ENCODE measurements around the gene RGS14.
"Not testable (repeated sequence)": the region's sequence is repeated elsewhere in the genome, so short reads cannot be mapped to it uniquely, and the experiment has no call there.

RGS14 gene

GRCh38 chr5:177358370-177358819 lies 671 bp downstream of the RGS14 start:
- 80 to 90% methylated on average over 5 of the region's 5 CpGs for WGBS, 2 experiments
- Histone ChIP-seq H3K27ac (ENCODE audit: insufficient read depth, low read depth, low read length, poor library complexity, severe bottlenecking) (no peak overlapping the region), H3K27me3 (ENCODE audit: control insufficient read depth, insufficient read depth, low read length, poor library complexity, severe bottlenecking) (peaks cover 7% of the 10 kb centered on the region), H3K36me3 (ENCODE audit: control insufficient read depth, insufficient read depth, low read length) (no peaks in the 10 kb centered on the region), H3K4me3 (ENCODE audit: insufficient read depth, low read depth, low read length) (no peak overlapping the region), H3K9me3 (ENCODE audit: control insufficient read depth, low read length) (no peaks in the 10 kb centered on the region), H3K4me1 (ENCODE audit: control insufficient read depth, insufficient read depth, low read length) (peaks cover 7% of the 10 kb centered on the region)

DNA sequence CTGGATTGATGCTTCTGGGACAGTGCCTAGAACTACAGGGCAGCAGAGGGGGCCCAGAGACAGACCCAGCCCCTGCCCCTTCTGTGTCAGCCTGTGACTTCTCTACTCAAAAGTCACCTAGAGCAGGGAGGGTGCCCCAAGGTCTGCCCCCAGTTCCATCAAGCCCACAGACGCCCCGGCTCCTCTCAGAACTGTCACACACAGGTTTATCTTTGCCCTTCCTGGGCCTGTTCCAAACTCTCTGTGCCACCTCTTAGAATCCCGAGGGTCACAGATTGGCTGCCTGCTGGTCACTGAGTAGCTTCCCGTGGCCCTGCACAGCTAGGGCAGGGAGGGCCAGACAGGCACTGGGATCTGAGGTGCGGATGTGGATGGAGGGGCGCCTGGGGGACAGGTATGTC lies 1.7 kb downstream of the RGS14 start:
- Histone ChIP-seq H3K4me3 (ENCODE audit: insufficient read depth, low read depth, low read length) (no peak overlapping the region), H3K27me3 (ENCODE audit: control insufficient read depth, insufficient read depth, low read length, poor library complexity, severe bottlenecking) (peaks cover 16% of the 10 kb centered on the region), H3K4me1 (ENCODE audit: control insufficient read depth, insufficient read depth, low read length) (peaks cover 10% of the 10 kb centered on the region), H3K27ac (ENCODE audit: insufficient read depth, low read depth, low read length, poor library complexity, severe bottlenecking) (no peak overlapping the region), H3K9me3 (ENCODE audit: control insufficient read depth, low read length) (no peaks in the 10 kb centered on the region), H3K36me3 (ENCODE audit: control insufficient read depth, insufficient read depth, low read length) (no peaks in the 10 kb centered on the region)
- WGBS, 2 experiments, result 88 to 90% methylated on average over 6 of the region's 6 CpGs

GRCh38 chr5:177359860-177360259 lies 2.1 kb downstream of the RGS14 start:
- WGBS, 2 experiments, result 83 to 84% methylated on average over 3 of the region's 3 CpGs
- H3K27ac ChIP-seq (ENCODE audit: insufficient read depth, low read depth, low read length, poor library complexity, severe bottlenecking), result no peak overlapping the region
- H3K9me3 ChIP-seq (ENCODE audit: control insufficient read depth, low read length), result no peaks in the 10 kb centered on the region
- no peak overlapping the region for H3K4me3 ChIP-seq (ENCODE audit: insufficient read depth, low read depth, low read length)
- peaks cover 20% of the 10 kb centered on the region for H3K27me3 ChIP-seq (ENCODE audit: control insufficient read depth, insufficient read depth, low read length, poor library complexity, severe bottlenecking)
- H3K36me3 ChIP-seq (ENCODE audit: control insufficient read depth, insufficient read depth, low read length), result no peaks in the 10 kb centered on the region
- H3K4me1 ChIP-seq (ENCODE audit: control insufficient read depth, insufficient read depth, low read length), result peaks cover 10% of the 10 kb centered on the region

- peaks cover 14% of the 10 kb centered on the region for H3K4me1 ChIP-seq (ENCODE audit: control insufficient read depth, insufficient read depth, low read length)
- not testable (repeated sequence) for H3K4me3 ChIP-seq (ENCODE audit: insufficient read depth, low read depth, low read length); H3K9me3 ChIP-seq (ENCODE audit: control insufficient read depth, low read length); H3K27ac ChIP-seq (ENCODE audit: insufficient read depth, low read depth, low read length, poor library complexity, severe bottlenecking); H3K36me3 ChIP-seq (ENCODE audit: control insufficient read depth, insufficient read depth, low read length)
- 88 to 92% methylated on average over 7 of the region's 7 CpGs for WGBS, 2 experiments
- peaks cover 20% of the 10 kb centered on the region for H3K27me3 ChIP-seq (ENCODE audit: control insufficient read depth, insufficient read depth, low read length, poor library complexity, severe bottlenecking)
These were observed 3.0 kb downstream of the RGS14 start for GRCh38 chr5:177360740-177361139.

GRCh38 chr5:177361418-177362291 lies 3.9 kb downstream of the RGS14 start:
- 88 to 93% methylated on average over 6 of the region's 6 CpGs for WGBS, 2 experiments
- Histone ChIP-seq H3K4me1 (ENCODE audit: control insufficient read depth, insufficient read depth, low read length) (peaks cover 22% of the 10 kb centered on the region), H3K36me3 (ENCODE audit: control insufficient read depth, insufficient read depth, low read length) (no peaks in the 10 kb centered on the region), H3K9me3 (ENCODE audit: control insufficient read depth, low read length) (no peaks in the 10 kb centered on the region), H3K27me3 (ENCODE audit: control insufficient read depth, insufficient read depth, low read length, poor library complexity, severe bottlenecking) (peaks cover 20% of the 10 kb centered on the region), H3K4me3 (ENCODE audit: insufficient read depth, low read depth, low read length) (no peak overlapping the region), H3K27ac (ENCODE audit: insufficient read depth, low read depth, low read length, poor library complexity, severe bottlenecking) (no peak overlapping the region)

GRCh38 chr5:177362292-177362609 lies 4.5 kb downstream of the RGS14 start:
- no peak overlapping the region for H3K4me3 ChIP-seq (ENCODE audit: insufficient read depth, low read depth, low read length)
- WGBS, 2 experiments, result 68 to 69% methylated on average over 8 of the region's 8 CpGs
- peaks cover 20% of the 10 kb centered on the region for H3K27me3 ChIP-seq (ENCODE audit: control insufficient read depth, insufficient read depth, low read length, poor library complexity, severe bottlenecking)
- H3K4me1 ChIP-seq (ENCODE audit: control insufficient read depth, insufficient read depth, low read length), result peaks cover 22% of the 10 kb centered on the region
- H3K9me3 ChIP-seq (ENCODE audit: control insufficient read depth, low read length), result no peaks in the 10 kb centered on the region
- H3K36me3 ChIP-seq (ENCODE audit: control insufficient read depth, insufficient read depth, low read length), result no peaks in the 10 kb centered on the region
- H3K27ac ChIP-seq (ENCODE audit: insufficient read depth, low read depth, low read length, poor library complexity, severe bottlenecking), result no peak overlapping the region

GRCh38 chr5:177362610-177363507 lies 5.1 kb downstream of the RGS14 start:
- H3K36me3 ChIP-seq (ENCODE audit: control insufficient read depth, insufficient read depth, low read length), result no peaks in the 10 kb centered on the region
- WGBS, 2 experiments, result 6 to 7% methylated on average over 59 of the region's 59 CpGs
- H3K4me3 ChIP-seq (ENCODE audit: insufficient read depth, low read depth, low read length), result peak overlapping the region; percentile 38
- no peaks in the 10 kb centered on the region for H3K9me3 ChIP-seq (ENCODE audit: control insufficient read depth, low read length)
- H3K4me1 ChIP-seq (ENCODE audit: control insufficient read depth, insufficient read depth, low read length), result peaks cover 28% of the 10 kb centered on the region
- peaks cover 26% of the 10 kb centered on the region for H3K27me3 ChIP-seq (ENCODE audit: control insufficient read depth, insufficient read depth, low read length, poor library complexity, severe bottlenecking)
- no peak overlapping the region for H3K27ac ChIP-seq (ENCODE audit: insufficient read depth, low read depth, low read length, poor library complexity, severe bottlenecking)

DNA sequence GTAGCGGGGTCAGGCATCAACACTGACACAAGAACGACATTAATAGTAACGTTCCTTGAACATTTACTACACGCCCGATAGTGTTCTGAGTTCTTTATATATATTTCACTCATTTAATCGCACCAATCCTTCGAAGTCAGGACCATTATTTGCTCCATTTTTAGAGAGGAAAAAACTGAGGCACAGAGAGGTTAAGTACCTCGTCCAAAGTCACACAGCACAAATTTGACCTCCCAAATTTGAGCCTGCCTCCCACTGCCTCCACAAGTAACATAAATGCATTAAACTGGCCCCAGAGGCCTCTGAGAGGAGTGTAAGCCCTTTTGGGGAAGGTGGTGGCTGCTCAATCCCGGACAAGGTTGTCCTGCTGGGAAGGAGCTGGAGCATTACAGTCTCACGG lies 5.8 kb downstream of the RGS14 start:
- 57 to 60% methylated on average over 9 of the region's 10 CpGs for WGBS, 2 experiments
- H3K4me3 ChIP-seq (ENCODE audit: insufficient read depth, low read depth, low read length), result peak overlapping the region; percentile 38
- no peaks in the 10 kb centered on the region for H3K36me3 ChIP-seq (ENCODE audit: control insufficient read depth, insufficient read depth, low read length)
- H3K4me1 ChIP-seq (ENCODE audit: control insufficient read depth, insufficient read depth, low read length), result peaks cover 28% of the 10 kb centered on the region
- peaks cover 33% of the 10 kb centered on the region for H3K27me3 ChIP-seq (ENCODE audit: control insufficient read depth, insufficient read depth, low read length, poor library complexity, severe bottlenecking)
- H3K9me3 ChIP-seq (ENCODE audit: control insufficient read depth, low read length), result no peaks in the 10 kb centered on the region
- H3K27ac ChIP-seq (ENCODE audit: insufficient read depth, low read depth, low read length, poor library complexity, severe bottlenecking), result no peak overlapping the region

DNA sequence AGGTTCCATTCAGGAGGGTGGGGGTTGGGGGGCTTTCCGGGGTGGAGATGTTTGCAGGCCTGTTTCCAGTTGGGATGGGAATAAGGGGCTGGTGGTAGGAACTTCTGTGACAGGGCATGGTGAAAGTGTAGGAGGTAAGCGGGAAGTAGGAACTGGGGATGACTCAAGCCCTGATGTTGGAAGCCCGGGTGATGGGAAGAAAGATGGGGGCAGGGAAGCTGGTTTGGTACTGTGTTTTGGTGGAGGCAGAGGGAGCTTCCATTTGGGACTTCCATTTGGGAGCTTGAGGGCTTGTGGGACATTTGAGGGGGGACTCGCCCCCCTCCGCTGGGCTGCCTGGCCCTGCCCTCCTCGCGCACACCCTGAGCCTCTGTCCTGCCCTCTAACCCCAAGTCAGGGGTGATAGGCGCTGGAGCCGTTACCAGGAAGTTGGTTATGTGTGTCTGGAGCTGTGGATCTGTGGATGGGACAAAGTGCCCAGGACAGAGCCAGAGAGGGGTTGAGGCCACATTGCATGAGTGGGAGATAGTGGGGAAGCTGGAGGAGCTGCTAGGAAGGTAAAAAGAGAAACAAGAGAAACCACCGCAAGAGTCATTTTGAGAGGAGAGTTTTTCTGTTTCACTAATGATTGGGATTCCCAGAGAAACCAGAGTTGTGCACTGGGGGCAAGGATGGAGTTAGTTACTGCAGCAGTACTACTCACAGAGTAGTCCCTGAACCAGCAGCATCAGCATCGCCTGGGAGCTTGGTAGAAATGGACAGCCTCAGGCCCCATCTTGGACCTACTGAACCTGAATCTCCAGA lies 6.6 kb downstream of the RGS14 start:
- Histone ChIP-seq H3K36me3 (ENCODE audit: control insufficient read depth, insufficient read depth, low read length) (no peaks in the 10 kb centered on the region), H3K4me1 (ENCODE audit: control insufficient read depth, insufficient read depth, low read length) (peaks cover 28% of the 10 kb centered on the region), H3K4me3 (ENCODE audit: insufficient read depth, low read depth, low read length) (no peak overlapping the region), H3K9me3 (ENCODE audit: control insufficient read depth, low read length) (no peaks in the 10 kb centered on the region), H3K27ac (ENCODE audit: insufficient read depth, low read depth, low read length, poor library complexity, severe bottlenecking) (no peak overlapping the region), H3K27me3 (ENCODE audit: control insufficient read depth, insufficient read depth, low read length, poor library complexity, severe bottlenecking) (peaks cover 34% of the 10 kb centered on the region)
- 85% methylated on average over 11 of the region's 11 CpGs for WGBS, 2 experiments
